Measurements from ENCODE around the gene CREB3L1.

GRCh38 chr11:46237248-46238077, 40.0 kb upstream of the CREB3L1 start:
- TF ChIP-seq CTCF (IDR thresholded peaks at IDR 0.05) (no peak), EP300 (IDR thresholded peaks at IDR 0.05) (peak in 1 of 4 donors; percentile 11)

All from upper lobe of left lung (tissue), 4 donors.